HG02885 (cell line): ENCODE data around the gene OR6S1.
"Not testable (repeated sequence)": the region's sequence is repeated elsewhere in the genome, so short reads cannot be mapped to it uniquely, and the experiment has no call there.

Experiments
- ATAC-seq: cut with Tn5 transposase; IDR thresholded peaks from one replicate; pipeline ENCODE4 v1.9.1; 2021; ENCODE audit warnings: mild to moderate bottlenecking; ENCODE audit not compliant: unreplicated experiment, poor library complexity

The OR6S1 gene

DNA sequence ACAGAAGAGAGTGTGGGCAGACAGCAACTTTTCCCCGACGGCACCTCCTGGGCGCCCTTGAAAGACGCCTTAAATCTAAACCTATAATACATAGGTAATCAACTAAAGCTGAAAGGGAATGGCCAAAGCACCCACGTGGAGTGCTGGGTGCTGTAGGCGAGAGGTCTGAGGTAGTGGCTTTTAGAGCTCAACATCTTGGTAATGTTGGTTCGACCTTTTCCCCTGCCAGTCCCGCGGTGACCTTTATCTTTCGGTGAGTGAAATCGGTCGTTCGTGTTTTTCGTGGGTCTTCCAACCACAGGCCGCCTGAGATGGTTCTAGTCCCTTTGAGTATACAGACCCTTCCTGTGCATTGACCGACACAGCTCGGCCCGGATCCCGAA, 9.1 kb downstream of the OR6S1 start:
- peak; percentile 18 for ATAC-seq

DNA sequence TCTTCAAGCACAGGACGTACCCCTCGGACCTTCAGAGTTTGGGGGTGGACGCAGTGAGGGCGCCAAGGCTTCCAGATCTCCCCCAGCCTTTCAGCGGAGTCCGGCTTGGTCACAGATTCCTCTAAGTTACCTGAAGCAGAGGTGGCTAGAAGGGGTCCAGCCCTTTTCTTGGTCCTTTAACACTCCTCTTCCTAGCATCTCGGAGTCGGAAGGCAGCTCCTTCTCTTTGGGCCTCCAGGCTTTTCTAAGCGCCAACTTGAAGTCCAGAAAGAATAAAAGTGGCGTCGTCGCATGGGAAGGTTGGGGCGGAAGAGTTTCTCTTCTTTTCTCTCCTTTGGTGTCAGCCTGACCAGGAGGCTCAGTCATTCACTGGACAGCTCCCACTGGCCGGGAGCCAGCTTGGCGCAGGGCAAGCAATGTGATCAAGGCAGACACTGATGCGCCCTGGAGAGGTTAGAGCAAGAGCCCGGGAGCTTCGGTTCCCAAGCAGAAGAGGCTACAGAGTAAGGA, 9.6 kb downstream of the OR6S1 start:
- ATAC-seq, result no peak

DNA sequence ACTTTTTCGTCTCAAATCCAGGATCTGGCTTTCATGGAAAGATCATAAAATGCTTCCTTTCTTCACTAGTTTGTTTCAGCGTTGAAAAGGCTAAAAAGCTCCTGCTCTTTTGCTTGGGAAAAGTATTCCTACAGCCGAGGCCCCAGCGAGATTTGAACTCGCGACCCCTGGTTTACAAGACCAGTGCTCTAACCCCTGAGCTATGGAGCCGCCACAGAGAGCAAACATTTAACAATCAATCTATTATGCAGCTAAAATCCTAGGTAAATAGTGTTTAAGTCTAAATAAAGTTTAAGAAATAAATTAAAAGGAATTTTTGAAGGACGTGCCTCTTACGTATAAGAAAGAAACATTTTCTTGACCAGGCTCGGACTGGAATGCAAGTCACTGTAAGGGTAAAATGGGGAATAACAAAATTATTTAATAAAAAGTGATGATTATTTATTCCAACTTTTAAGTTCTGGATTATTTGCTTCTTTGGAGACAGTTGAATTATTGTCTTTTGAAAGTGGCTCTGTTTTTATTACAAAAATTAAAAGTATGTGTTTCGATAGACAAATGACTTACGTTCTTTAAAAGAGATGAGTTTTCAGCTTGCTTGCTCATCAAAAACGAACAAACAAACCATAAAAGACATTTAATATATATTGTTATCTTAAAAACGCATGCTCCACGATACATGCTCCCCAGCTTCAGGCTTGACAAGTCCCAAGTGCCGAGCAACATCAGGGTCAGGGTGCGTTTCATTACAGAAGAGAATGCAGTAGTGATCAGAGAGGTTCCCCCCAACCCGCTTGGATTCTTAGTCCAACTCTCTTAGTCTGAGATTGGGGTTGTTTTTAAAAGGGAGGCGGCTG, 10.2 kb downstream of the OR6S1 start:
- peak; percentile 21 for ATAC-seq

DNA sequence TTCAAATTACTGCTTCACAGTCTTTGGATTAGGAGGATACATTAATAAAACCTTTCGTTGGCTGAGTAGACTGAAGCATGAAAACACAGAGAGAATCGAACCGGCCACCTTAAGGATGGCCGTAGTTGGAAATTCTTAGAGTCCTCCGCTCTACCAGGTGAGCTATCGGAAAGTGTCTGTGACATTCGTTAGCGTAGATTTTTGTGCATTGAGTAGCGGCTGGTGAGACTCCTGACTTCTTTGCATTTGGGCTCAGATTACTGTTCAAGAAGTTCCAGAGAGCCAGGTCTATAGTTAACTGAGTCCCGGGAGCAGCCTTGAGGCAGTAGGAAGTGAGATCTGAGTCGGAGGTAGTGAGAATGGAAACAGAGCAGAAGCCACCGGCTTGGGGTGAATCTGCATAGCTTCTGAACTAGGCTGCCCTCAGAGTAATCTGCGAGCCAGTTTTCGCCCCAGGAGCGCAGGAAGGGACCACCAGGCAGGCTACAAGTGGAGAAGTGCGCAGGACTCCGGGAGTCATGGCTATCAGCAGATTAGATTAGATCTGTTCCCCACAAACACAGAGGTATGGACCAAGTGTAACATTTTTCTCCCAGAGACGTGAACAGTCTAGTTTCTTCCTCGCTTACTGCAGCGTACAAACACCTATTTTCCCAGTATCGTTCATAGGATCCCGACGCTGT, 11.0 kb downstream of the OR6S1 start:
- peak; percentile 35 for ATAC-seq

DNA sequence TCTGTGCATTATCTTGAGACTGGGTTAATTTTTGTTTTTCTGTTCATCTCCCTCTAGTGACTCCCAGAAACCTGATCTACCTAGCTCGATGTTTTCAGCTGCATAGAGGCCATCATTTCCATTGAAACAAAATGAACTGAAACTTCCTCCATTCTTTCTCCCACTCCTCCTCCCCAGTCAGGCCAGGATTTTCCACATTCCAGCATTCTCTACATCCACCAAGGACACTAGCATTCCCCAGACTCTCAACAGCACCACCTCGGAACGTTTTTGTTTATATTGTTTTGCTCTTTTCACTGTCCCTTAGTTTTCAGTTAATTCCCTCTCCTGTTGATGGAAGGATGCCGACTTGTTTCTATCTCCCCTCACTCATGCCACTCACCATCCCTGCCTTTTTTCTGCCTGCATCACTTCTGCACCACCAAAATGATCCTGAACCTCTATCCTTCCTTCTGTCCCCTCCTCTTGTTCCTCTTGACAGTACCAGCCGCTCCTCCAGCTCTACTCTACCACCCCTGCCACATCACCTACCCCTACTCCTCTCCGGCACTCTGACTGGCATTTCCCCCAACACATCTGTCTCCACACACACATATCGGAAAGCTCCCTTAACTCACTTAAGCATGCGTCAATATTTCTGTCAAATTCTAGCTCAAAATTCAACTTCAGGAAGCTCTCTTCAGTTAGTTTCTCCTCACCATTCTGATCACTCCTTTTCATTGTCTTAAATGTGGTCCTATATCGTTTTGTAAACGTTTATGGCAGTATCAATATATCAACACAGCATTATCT, 13.2 kb downstream of the OR6S1 start:
- no peak for ATAC-seq

DNA sequence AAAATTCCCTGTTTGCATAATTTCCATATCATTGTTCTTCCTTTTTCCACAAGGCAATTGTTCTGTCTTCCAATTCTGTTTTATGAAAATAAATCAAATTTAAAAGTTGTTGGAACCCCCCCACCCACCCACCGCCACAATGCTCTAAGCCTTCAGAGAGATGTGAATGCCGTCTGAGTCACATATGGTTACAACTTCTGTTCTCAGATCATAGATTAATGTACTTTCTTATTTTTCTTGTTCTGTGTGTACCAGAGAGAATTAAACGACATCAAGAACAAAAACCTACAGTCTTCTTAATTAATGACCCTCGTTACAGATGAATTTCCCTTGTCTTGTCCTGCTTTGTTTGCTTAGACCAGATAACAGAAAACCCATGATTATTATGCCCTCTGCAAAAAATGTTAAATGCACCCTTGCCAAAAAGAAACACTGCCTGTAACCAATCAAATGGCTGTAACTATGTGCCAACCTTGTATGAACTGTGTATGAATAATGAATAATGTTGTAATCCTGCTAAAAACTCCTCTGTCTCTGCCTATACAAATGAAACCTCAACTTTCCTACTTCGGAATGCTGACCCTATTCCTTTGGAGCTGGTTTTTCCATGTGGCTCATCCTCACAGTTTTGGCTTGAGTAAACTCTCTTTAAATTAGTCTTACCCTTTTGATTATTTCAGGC, 14.0 kb downstream of the OR6S1 start:
- no peak for ATAC-seq

DNA sequence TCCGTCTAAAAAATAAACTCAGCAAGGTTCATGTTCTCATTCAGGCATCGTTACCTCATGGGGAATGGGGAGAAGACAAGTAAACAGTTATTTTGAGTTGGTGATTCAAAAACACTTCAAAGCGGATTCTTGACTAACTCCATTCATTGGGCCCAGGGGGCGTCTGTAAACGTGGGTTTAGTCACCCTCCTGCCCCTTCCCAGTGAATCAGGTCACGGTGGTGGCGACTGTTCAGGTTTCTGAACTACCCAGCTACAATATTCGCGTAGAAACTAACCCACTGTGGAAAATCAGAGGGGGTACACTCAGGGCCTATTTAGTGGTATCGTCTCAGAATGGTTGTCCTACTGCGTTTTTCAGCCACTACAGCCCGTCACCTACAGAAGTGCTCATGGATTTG, 15.2 kb downstream of the OR6S1 start:
- no peak for ATAC-seq

DNA sequence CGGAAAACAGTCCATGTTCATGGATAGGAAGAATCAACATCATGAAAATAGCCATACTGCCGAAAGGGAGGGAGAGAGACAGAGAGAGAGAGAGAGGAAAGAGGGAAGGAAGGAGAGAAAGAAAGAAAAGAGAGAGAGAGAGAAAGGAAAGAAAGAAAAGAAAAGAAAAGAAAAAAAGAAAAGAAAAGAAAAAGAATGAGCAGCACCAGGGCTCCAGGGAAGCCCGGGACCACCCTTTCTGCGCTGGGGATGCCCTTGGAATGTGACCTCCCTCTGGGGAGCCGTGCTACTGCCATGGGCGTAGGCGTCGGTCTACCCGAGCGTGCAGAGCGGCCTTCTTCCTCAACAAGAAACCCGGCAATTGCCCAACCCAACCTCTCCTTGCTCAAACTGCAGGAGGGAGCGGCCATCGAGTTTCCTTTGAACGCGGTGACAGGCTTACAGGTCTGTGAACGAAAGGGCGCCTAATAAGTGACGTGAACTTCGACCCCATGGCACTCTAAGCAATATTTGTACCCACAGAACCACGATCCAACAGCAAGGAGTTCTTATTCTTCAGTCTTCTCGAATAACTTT, 16.9 kb downstream of the OR6S1 start:
- peak; percentile 55 for ATAC-seq

DNA sequence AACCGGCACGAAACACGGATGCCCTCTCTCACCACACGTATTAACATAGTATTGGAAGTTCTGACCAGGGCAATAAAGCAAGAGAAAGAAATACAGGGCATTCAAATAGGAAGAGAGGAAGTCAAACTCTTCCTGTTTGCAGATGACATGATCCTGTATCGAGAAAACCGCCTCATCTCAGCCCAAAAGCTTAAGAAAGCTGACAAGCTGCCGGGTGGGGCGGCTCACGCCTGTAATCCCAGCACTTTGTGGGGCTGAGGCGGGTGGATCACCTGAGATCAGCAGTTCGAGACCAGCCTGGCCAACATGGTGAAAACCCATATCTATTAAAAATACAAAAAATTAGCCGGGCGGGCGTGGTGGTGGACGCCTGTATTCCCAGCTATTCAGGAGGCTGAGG, 17.7 kb downstream of the OR6S1 start:
- no peak for ATAC-seq

DNA sequence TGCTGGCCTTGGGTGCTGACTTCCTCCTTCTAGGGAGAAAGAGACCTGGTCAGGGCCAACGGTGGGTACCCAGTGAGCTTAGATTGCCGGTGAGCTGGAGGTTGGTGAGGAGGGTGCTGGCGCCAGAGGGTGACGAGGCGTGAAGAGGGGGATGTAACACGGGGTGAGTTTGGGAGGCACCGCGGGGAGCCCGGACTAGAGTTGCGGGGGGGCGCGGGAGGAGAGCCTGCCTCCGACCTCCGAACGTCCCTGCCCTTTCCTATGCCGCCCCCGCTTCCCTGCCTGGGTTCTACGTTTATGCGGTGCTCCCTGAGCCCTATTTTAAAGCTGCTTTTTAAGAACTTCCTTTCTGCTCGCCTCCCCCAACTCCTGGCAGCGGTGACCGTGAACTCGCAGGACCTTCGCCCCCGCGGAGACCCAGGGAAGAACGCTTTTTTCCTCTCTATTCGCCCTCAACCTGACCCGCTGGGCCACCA, 18.6 kb downstream of the OR6S1 start:
- ATAC-seq, result no peak

DNA sequence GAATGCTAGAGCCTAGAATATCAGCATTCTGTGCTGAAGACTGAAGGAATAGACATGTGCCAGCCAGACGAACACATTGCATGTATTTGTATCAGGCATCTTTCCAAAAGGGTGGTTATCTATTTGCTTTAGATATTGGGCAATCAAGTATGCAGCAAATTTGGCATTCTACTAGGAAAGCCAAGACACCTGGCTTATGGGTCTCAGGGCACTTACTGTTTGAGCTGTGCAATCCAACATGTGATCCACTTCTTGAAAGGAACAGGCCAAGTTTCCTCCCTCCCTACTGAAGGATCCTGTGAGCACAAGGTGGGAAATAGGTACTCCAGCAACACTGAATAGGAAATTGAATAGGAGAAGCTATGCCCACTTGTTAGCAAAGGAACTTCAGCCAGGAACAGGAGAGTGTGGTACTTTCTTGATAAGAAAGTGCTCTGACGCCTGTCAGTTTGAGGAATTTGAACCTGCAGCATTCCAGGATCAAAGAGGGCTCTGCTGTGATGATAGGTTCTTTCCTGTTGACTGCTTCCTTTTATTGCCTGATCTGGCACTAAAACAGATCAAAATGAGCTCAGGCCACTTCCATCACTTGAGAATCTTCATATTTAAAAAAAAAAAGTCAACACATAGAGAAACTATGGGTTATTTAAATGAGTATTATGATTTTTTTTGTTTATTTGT, 20.6 kb downstream of the OR6S1 start:
- ATAC-seq, result no peak

DNA sequence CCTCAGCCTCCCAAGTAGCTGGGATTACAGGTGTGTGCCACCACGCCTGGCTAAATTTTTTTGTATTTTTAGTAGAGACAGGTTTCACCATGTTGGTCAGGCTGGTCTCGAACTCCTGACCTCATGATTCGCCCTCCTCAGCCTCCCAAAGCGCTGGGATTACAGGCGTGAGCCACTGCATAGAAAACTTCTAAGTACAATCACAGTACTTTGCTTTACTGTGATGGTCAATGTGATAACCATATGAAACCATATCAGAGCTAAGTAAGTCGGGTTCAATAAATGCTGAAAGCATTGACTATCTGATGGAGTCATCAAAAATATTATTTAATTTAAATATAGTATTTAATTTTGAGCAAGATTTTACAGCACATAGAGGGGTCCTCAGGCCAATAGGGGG, 21.8 kb downstream of the OR6S1 start:
- not testable (repeated sequence) for ATAC-seq

DNA sequence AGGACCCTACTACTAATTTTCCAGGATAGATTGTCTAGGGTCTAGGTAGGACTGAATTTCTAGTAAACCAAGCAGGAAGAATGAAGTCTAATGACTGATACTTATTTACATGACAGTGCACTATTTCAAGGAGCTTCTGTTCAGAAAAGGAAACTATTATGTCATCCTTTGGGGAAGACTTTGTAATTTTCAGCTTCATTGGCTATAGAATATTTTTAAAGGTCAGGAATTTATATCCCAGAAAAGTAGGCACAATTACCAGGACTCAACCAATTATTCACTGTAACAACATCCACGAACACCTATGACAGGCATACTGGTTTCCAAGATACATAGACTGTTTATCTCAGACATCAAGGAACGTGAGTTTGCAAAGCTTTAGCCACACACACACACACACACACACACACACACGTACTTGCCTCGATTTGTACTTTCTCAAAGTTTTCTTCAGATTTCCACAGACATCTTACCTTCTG, 23.2 kb downstream of the OR6S1 start:
- no peak for ATAC-seq

DNA sequence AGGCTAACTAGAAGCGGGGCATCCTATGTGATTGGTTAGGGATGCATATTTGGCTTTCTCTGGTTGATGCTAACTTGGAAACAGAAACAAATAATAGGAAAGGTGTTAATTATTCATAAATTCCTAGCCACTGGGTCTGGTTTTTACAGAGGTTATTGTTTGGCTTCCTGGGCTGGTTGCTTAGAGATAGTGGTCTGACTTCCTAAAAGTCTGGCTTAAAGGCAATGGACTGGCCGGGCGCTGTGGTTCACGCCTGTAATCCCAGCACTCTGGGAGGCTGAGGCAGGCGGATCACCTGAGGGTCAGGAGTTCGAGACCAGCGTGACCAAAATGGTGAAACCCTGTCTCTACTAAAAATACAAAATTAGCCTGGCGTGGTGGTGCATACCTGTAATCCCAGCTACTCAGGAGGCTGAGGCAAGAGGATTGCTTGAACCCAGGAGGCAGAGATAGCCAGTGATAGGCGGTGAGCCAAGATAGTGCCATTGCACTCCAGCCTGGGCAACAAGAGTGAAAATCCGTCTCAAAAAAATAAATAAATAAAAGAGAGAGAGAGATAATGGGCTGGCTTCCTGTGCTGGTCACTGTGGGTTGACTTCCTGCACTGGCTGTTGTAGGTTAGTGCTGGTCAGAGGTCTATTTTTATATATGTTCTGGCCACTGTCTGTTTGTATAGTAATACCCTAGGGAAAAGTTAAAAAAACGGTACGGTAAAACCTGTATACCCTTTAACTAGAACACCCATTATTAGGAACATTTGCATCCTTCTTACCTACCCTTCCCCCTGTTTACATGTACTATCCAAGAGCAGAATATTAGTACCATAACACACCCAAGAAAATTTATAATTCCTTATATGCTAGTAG, 24.1 kb downstream of the OR6S1 start:
- ATAC-seq, result no peak

DNA sequence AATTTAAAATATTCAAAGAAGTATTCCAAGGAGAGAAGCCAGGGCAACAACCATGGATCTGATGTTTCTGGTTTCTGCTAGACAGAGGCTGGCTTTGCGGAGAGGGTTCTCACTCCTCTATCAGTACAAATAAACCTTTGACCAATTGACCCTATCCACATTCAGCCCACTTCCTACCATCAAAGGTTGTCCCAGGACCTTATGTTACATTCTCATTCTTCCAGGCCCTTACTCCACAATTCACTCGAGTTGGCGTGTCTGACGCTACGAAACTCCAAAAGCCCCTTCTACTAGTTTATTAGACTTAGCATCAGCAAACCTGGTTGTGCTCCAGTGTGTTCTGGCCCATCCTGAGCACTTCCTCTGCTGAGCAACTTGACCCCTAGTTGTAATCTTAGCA, 25.5 kb downstream of the OR6S1 start:
- ATAC-seq, result no peak

DNA sequence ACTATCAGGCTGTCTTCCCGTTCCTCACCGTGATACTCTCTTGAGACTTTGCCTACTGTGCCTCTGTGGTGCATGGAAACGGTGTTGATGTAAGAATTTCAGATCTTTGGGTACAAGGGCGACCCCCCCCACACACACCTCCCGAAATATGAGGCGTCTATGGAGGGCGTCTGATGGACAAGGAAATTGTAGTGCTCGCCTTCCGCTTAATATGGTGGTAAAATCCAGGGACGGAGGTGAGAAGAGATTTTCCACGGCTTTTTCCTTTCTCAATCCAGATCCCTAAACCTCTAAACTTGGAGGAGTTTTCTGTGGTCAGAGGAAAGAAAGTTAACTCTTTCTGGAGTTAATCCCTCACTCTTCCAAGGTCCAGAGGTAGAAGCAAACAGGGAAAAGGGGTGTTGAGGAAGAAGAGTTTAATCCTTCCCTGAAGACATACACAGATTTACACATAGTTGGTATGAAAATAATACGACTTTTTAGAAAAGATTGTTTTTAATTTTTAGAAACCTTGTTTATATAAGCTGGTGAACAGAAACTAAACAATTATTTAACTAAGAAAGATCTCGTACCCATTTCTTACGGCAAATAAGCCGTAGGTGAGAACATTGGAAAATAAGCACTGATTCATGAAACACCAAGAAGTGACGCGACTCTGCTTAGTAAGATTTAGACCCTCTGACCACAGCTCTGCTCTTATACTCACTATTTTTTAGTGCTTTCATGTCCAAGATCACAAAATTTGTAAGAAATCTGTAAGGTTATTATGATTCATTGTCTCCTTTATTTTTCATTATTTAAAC, 27.3 kb downstream of the OR6S1 start:
- peak; percentile 3 for ATAC-seq
